ENCODE measurements around the gene FHIP1B. TPM values are rescaled to one million over a fixed set of nuclear protein-coding genes. Genes with fewer than 3 reads are reported as not detected.

The FHIP1B gene
- polyA plus RNA-seq, 4 donors = 40.0 to 68.9 (median 46.3) TPM

- DNase-seq (ENCODE audit: low read depth in 4 of 4, low spot score in 3 of 4) = no peak
These were observed 31.1 kb downstream of the FHIP1B start for GRCh38 chr11:6203327-6203726.

GRCh38 chr11:6202041-6202440 lies 32.4 kb downstream of the FHIP1B start:
- DNase-seq (ENCODE audit: low read depth in 4 of 4, low spot score in 3 of 4) = no peak

GRCh38 chr11:6201481-6201880 lies 33.0 kb downstream of the FHIP1B start:
- DNase-seq (ENCODE audit: low read depth in 4 of 4, low spot score in 3 of 4) = no peak

GRCh38 chr11:6200975-6201374 lies 33.5 kb downstream of the FHIP1B start:
- no peak for DNase-seq (ENCODE audit: low read depth in 4 of 4, low spot score in 3 of 4)

GRCh38 chr11:6199174-6199810 lies 35.1 kb downstream of the FHIP1B start, which contains the start of gene OR52W1:
Gene OR52W1 (plus strand): TSS chr11:6199224. CDS start chr11:6199224, 0 bp downstream.
- DNase-seq (ENCODE audit: low read depth in 4 of 4, low spot score in 3 of 4) = no peak

- DNase-seq (ENCODE audit: low read depth in 4 of 4, low spot score in 3 of 4) = no peak
These were observed 36.8 kb downstream of the FHIP1B start for GRCh38 chr11:6197466-6198200.

GRCh38 chr11:6196396-6196795 lies 38.0 kb downstream of the FHIP1B start:
- DNase-seq (ENCODE audit: low read depth in 4 of 4, low spot score in 3 of 4) = no peak

- DNase-seq (ENCODE audit: low read depth in 4 of 4, low spot score in 3 of 4) = no peak
These were observed 40.3 kb downstream of the FHIP1B start for GRCh38 chr11:6194065-6194581.

- no peak for DNase-seq (ENCODE audit: low read depth in 4 of 4, low spot score in 3 of 4)
These were observed 42.7 kb downstream of the FHIP1B start for GRCh38 chr11:6191742-6192141.

- DNase-seq (ENCODE audit: low read depth in 4 of 4, low spot score in 3 of 4) = no peak
These were observed 59.0 kb downstream of the FHIP1B start for GRCh38 chr11:6175440-6175839.

GRCh38 chr11:6170226-6170625 lies 64.2 kb downstream of the FHIP1B start, which contains the start of gene OR52B2:
Gene OR52B2 (minus strand): TSS chr11:6170326. CDS start chr11:6170326, 0 bp downstream.
- no peak for DNase-seq (ENCODE audit: low read depth in 4 of 4, low spot score in 3 of 4)

Other genes with a start within 250 kb of the FHIP1B start
- not detected for gene OR52L1, start 247.7 kb downstream of the FHIP1B start, polyA plus RNA-seq (ENCODE audit: insufficient read length in 4 of 4)
- under 1 TPM in 1 of 4 donors, not detected in 3; 0.06 TPM for gene OR56A4, start 227.7 kb downstream of the FHIP1B start, polyA plus RNA-seq (ENCODE audit: insufficient read length in 4 of 4)
- gene OR56A1, start 203.9 kb downstream of the FHIP1B start, polyA plus RNA-seq (ENCODE audit: insufficient read length in 4 of 4) = not detected
- under 1 TPM in 1 of 4 donors, not detected in 3; 0.22 TPM for gene OR56B4, start 127.0 kb downstream of the FHIP1B start, polyA plus RNA-seq (ENCODE audit: insufficient read length in 4 of 4)
- not detected for gene OR52B2, start 64.3 kb downstream of the FHIP1B start, polyA plus RNA-seq (ENCODE audit: insufficient read length in 4 of 4)
- gene OR52W1, start 35.4 kb downstream of the FHIP1B start, polyA plus RNA-seq (ENCODE audit: insufficient read length in 4 of 4) = under 1 TPM in 2 of 4 donors, not detected in 2; 0.14 to 0.16 TPM
- gene C11orf42, start 29.1 kb downstream of the FHIP1B start, polyA plus RNA-seq (ENCODE audit: insufficient read length in 4 of 4) = 1 to 10 TPM in 2 of 4 donors, under 1 TPM in 2; 0.23 to 2.3 (median 0.98) TPM
- under 1 TPM; 0.09 to 0.34 (median 0.27) TPM for gene CNGA4, start 4.5 kb upstream of the FHIP1B start, polyA plus RNA-seq (ENCODE audit: insufficient read length in 4 of 4)
- gene CCKBR, start 25.2 kb upstream of the FHIP1B start, polyA plus RNA-seq (ENCODE audit: insufficient read length in 4 of 4) = under 1 TPM; 0.25 to 0.76 (median 0.56) TPM
- gene CAVIN3, start 85.9 kb upstream of the FHIP1B start, polyA plus RNA-seq (ENCODE audit: insufficient read length in 4 of 4) = 10 to 100 TPM; 12.0 to 39.8 (median 16.9) TPM
- 10 to 100 TPM; 33.8 to 35.8 (median 34.8) TPM for gene SMPD1, start 155.8 kb upstream of the FHIP1B start, polyA plus RNA-seq (ENCODE audit: insufficient read length in 4 of 4)
- 10 to 100 TPM; 47.0 to 60.0 (median 51.3) TPM for gene APBB1, start 184.5 kb upstream of the FHIP1B start, polyA plus RNA-seq (ENCODE audit: insufficient read length in 4 of 4)
- gene HPX, start 206.4 kb upstream of the FHIP1B start, polyA plus RNA-seq (ENCODE audit: insufficient read length in 4 of 4) = 1 to 10 TPM; 2.4 to 7.4 (median 3.6) TPM
- gene TRIM3, start 239.3 kb upstream of the FHIP1B start, polyA plus RNA-seq (ENCODE audit: insufficient read length in 4 of 4) = 10 to 100 TPM; 16.4 to 32.0 (median 21.0) TPM
- gene ARFIP2, start 246.7 kb upstream of the FHIP1B start, polyA plus RNA-seq (ENCODE audit: insufficient read length in 4 of 4) = 10 to 100 TPM; 52.2 to 77.1 (median 66.8) TPM
- 10 to 100 TPM; 25.5 to 39.3 (median 38.4) TPM for gene TIMM10B, start 246.9 kb upstream of the FHIP1B start, polyA plus RNA-seq (ENCODE audit: insufficient read length in 4 of 4)

Measured in left renal pelvis (tissue), 4 donors.